Measurements from ENCODE around the gene SSBP3.
"Not testable (repeated sequence)": the region's sequence is repeated elsewhere in the genome, so short reads cannot be mapped to it uniquely, and the experiment has no call there.

SSBP3 gene

GRCh38 chr1:54244655-54245054 is 161.5 kb downstream of the SSBP3 start:
- DNase-seq (ENCODE audit: low read depth): no peak

DNA sequence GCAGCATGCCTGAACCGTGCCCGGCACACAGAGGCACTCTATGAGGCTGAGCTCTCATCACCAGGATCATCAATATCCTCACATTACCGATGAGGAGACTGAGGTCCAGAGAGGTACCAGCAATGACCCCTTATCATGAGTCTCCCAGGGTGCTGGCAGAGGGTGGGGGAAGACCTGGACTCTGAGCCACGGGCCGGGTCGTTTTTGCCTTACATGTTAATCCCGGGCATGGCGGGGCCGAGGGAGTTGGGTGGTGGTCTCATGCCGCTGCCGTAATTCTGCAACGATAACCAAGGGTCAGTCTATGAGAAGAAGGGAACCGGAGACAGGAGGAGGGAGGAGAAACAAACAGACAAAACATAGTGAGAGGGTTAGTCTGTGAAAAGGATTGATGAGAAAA is 163.2 kb downstream of the SSBP3 start:
- DNase-seq (ENCODE audit: low read depth): no peak

- no peak for DNase-seq (ENCODE audit: low read depth)
These were observed 164.8 kb downstream of the SSBP3 start for GRCh38 chr1:54241364-54241763.

DNA sequence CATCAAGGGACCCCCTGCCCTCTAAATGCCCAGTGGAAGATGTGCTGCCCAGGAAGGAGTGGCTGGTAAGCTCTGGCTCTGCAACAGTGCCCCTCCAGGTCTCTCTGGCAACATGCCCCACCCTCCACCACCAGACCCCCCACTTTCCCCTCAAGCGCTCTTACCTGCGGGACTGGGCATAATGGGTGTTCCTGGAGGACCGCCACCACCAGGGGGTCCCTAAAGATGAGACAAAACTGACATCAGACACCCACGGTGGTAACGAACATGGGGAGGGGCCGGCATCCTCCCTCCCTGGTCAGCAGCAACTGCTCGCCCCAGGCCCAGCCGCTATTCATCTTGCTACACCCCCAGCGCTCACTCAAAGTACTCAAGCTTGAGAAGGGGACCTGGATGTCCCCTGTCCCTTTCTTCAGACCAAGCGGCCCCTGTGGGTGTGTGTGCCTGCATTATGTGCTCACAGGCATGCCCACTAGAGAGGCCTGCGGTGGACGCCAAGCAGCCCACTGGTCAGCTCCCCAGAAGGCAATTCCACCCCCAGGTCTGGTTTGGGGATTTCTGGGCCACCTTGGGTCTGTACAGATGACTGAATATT is 165.4 kb downstream of the SSBP3 start:
- no peak for DNase-seq (ENCODE audit: low read depth)

GRCh38 chr1:54239631-54240031 is 166.6 kb downstream of the SSBP3 start:
- no peak for DNase-seq (ENCODE audit: low read depth)

DNA sequence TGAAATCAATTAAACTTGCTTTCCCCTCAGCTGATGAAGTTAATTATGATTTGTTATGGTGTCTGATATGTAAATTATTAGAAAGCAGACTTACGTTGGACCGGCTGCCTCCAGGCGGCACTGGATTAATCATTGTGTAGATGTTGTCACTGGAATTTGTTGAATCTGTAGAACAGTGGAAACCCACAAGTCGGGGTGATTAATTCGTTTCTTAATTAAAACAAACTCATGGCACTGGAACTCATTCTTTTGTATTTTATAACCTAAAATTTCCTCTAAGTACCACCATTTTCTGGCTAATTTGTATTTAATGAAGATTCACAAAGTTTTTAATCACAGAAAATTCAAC is 167.2 kb downstream of the SSBP3 start:
- no peak for DNase-seq (ENCODE audit: low read depth)

GRCh38 chr1:54238353-54239034 is 167.7 kb downstream of the SSBP3 start:
- no peak for DNase-seq (ENCODE audit: low read depth)

- DNase-seq (ENCODE audit: low read depth): no peak
These were observed 168.6 kb downstream of the SSBP3 start for GRCh38 chr1:54237586-54237985.

- no peak for DNase-seq (ENCODE audit: low read depth)
These were observed 171.9 kb downstream of the SSBP3 start for GRCh38 chr1:54234284-54234683.

DNA sequence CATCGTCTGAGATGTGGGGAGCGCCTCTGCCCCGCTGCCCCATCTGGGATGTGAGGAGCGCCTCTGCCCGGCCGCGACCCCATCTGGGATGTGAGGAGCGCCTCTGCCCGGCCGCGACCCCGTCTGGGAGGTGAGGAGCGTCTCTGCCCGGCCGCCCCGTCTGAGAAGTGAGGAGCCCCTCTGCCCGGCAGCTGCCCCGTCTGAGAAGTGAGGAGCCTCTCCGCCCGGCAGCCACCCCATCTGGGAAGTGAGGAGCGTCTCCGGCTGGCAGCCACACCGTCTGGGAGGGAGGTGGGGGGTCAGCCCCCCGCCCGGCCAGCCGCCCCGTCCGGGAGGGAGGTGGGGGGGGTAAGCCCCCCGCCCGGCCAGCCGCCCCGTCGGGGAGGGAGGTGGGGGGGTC is 173.0 kb downstream of the SSBP3 start:
- not testable (repeated sequence) for DNase-seq (ENCODE audit: low read depth)

DNA sequence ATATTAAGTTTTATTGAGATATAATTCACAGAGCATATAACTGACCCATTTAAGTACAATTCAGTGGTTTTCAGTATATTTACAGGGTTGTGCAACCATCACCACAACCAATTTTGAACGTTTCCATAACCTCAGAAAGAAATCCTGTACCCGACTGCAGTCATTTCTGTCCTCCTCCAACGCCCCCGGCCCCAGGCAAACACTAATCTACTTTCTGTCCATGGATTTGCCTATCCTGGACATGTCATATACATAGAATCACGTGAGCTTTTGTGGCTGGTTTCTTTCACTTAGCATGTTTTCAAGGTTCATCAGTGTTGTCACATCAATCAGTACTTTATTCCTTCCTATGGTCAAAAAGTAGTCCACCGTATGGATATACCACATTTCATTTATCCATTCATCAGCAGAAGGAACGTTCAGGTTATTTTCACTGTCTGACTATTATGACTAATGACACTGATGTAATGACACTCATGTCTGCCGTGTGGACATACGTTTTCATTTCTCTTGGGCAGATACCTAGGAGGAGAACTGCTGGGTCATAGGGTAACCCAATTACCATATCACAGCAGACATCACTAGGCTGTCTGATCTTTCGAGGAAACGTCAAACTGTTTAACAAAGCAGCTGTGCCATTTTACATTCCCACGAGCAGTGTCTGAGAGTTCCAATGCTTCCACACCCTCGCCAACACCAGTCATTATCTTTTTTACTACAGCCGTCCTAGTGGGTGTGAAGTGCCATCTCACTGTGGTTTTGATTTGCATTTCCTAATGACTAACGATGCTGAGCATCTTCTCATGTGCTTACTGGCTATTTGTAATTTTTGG is 175.5 kb downstream of the SSBP3 start:
- no peak for DNase-seq (ENCODE audit: low read depth)

GRCh38 chr1:54229281-54229891 is 176.8 kb downstream of the SSBP3 start:
- DNase-seq (ENCODE audit: low read depth): no peak

DNA sequence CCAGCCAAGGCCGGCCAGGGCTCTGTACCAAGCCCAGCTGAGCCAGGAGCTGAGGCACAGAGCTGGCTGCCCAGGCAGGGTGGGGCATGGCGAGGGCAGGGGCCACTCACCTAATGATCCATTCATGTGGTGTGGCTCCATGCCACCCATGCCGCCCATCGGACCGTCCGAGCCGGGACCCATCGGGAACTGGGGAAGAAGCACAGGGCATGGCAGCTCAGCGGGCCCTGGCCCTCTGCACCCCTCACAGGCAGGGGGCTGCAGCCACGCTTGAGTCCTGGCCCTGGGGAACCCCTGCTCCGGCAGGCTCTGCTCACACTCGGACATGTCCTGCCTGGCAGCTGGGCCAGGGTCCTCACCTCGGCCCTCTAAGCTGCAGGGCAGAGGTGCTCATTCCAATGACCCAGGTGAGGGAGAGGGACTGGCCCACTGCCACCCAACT is 177.5 kb downstream of the SSBP3 start:
- DNase-seq (ENCODE audit: low read depth): no peak

DNA sequence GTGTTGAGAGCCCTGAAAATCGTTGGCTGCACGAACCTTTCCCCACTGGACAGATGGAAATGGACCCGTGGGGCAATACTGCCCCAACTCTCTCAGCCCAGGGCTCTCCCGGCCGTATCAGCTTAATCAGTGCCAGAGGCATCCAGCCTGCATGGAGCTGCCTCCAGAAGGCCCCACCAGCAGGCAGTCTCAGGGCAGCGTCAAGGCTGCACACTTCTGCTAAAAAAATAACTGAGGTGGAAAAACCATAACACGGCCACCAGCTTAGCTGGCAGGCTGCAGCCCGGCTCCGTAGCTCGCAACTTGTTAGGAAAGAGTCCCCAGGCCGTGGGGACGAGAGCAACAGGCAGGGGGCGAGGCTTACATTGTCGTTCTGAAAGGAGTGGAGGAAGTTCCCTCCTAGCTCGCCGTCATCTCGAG is 178.3 kb downstream of the SSBP3 start:
- DNase-seq (ENCODE audit: low read depth): no peak

DNA sequence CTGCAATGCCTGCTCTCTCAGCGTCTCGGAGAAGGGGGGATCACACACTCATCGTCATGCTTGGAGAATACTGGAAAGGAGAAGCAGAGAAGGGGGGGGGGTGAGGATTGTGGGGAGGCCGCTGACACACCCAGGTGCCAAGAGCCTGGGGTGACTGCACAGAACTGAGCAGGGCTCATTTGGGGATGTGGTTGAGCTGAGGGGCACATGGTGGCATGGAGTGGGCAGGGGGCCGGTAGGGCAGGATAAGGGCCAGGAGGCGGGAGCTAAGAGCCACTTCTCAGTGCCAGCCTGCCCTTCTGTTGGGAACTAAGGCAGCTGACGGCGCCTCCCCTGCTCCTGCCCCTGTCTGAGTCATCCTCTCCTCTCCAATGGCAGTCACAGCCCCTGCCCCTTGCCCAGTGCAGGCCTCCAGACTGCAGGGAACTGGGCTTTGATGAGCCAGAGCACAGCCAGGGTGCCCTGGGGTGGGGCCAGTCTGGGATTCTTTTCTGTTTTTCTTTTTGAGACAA is 179.0 kb downstream of the SSBP3 start:
- DNase-seq (ENCODE audit: low read depth): no peak

DNA sequence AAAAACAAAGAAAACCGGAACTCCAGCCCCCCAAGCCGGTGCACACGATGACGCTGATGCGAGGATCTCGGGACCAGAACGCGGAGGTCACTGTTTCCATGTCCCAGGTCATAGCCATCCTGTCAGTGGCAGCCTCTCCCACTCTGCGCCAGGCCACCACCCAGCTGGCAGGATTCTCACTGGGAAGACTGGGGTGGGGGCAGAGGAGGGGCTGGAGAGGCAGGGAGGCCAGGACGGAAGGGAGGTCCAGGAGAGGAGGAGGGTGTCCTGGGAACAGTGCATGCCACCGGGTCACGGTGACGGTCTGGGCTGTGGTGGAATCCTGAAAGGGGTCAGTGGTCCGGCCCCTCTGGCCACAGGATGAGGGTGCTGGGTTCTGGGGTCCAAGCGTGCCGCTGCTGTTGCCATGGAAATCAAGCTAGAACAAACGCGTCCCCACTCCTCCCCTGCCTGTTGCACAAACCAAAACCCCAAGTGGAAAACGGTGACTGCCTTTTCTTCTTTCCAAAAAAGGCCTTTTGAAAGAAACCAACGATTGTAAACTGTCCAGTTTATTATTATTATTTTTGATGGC is 180.1 kb downstream of the SSBP3 start:
- no peak for DNase-seq (ENCODE audit: low read depth)

DNA sequence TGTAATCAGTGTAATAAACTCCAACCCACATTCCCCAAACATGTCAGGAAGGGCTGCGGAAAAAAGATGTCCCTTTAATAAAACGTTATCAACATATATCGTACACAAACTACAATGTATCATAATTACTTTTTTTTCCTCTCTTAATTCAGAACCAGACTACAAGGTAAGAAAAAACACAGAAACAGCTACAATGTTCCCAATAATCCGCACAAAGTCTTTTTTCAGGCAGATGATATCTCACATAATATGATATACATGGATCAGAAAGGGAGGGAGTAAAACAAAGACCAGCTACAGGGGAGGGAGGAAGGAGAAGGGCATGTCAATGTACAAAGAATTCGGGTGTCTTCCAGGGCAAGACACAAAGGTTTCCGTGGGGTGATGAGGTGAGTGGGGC is 180.8 kb downstream of the SSBP3 start:
- DNase-seq (ENCODE audit: low read depth): no peak

GRCh38 chr1:54224233-54224632 is 182.0 kb downstream of the SSBP3 start:
- no peak for DNase-seq (ENCODE audit: low read depth)

DNA sequence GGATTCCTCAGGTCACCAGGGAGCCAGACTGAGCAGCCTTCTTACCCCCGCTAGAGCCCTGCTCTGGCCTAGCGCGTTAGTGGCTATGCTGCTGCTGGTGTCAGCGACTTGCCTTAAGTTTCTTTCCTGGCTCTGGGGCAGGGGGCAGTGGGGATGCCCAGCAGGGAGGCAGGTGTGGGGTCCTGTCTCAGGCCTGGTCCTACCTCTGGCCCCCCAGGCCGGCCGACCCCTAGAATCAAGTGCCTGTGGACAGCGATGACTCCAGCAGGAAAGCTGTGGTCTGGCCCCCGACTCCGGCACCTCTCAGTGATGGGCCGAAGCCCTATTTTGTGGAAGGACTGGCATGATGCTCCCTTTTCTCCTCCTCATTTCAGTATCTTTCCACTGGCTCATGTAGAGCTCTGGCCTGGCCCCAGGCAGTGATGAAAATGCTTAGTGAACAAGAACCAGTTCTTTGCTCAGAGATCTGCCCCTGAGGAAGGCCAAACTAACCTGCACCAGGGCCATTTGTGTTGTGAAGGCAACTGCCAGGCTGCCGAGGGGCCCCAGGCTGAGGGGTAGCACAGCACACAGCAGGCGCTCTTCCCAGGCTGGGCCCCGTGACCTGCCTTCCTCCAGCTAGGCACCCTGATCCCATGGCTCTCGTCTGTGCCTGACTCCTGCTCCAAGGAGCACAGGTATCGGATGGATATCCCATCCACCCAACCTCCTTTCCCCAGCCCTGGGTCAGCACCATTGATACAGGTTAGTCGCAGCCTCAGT is 182.6 kb downstream of the SSBP3 start:
- DNase-seq (ENCODE audit: low read depth): no peak

DNA sequence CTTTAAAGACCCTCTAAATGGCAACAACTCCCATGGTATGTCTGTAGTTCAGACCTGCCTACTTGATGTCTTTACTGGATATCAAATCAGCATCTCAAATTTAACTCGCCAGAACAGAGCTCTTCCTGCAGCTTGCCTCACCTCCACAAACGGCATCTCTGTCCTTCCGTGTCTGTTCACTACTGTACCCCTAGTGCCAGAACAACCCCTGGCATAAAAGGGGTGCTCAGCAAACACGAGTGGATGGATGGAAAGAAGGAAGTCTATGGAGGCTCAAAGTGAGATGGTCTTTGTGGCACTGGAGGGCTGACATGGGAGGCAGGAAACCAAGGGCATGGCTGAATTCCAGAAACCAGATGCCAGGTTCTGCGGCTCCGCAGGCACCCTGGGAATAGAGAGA is 183.5 kb downstream of the SSBP3 start:
- no peak for DNase-seq (ENCODE audit: low read depth)

- DNase-seq (ENCODE audit: low read depth): no peak
These were observed 184.2 kb downstream of the SSBP3 start for GRCh38 chr1:54221867-54222484.
